NCI-H2029 (cell line): ENCODE data around the gene NPAS2.

ENCODE experiments used
- DNase-seq: peaks from one replicate; lab custom pipeline; 2025; lab: John Stamatoyannopoulos, UW

Gene NPAS2

GRCh38 chr2:100990166-100990565 is 170.2 kb downstream of the NPAS2 start:
- no peak for DNase-seq

- DNase-seq: no peak
These were observed 170.9 kb downstream of the NPAS2 start for GRCh38 chr2:100990650-100991403.

GRCh38 chr2:100991404-100991773 is 171.4 kb downstream of the NPAS2 start:
- no peak for DNase-seq

GRCh38 chr2:100992262-100992661 is 172.3 kb downstream of the NPAS2 start:
- no peak for DNase-seq

GRCh38 chr2:100993294-100993693 is 173.4 kb downstream of the NPAS2 start:
- DNase-seq: no peak

- DNase-seq: no peak
These were observed 175.6 kb downstream of the NPAS2 start for GRCh38 chr2:100995309-100996075.

- DNase-seq: no peak
These were observed 177.7 kb downstream of the NPAS2 start for GRCh38 chr2:100997509-100998234.

GRCh38 chr2:100998235-100998573 is 178.3 kb downstream of the NPAS2 start:
- no peak for DNase-seq

GRCh38 chr2:100999995-101000394 is 180.1 kb downstream of the NPAS2 start:
- DNase-seq: no peak

- DNase-seq: peak; percentile 92
These were observed 182.0 kb downstream of the NPAS2 start, which contains the start of gene RPL31 for GRCh38 chr2:101001691-101002561. Gene RPL31, plus strand, starts transcription at chr2:101002289. Its CDS starts 413 bp downstream, at chr2:101002702.

GRCh38 chr2:101002562-101003277 is 182.8 kb downstream of the NPAS2 start:
- DNase-seq: no peak

- no peak for DNase-seq
These were observed 183.4 kb downstream of the NPAS2 start for GRCh38 chr2:101003278-101003775.

GRCh38 chr2:101004620-101005325 is 184.8 kb downstream of the NPAS2 start:
- DNase-seq: no peak

- no peak for DNase-seq
These were observed 186.3 kb downstream of the NPAS2 start for GRCh38 chr2:101006065-101006715.

GRCh38 chr2:101007415-101008345 is 187.7 kb downstream of the NPAS2 start:
- DNase-seq: no peak

GRCh38 chr2:101011152-101011551 is 191.2 kb downstream of the NPAS2 start:
- no peak for DNase-seq

- no peak for DNase-seq
These were observed 192.2 kb downstream of the NPAS2 start for GRCh38 chr2:101012054-101012705.

- DNase-seq: no peak
These were observed 192.8 kb downstream of the NPAS2 start for GRCh38 chr2:101012706-101013181.
